HG03439 (cell line): ENCODE measurements around the gene CCL18.
"Not testable (repeated sequence)": the region's sequence is repeated elsewhere in the genome, so short reads cannot be mapped to it uniquely, and the experiment has no call there.

Experiments used
- ATAC-seq: cut with Tn5 transposase; IDR thresholded peaks from one replicate; pipeline ENCODE4 v1.9.1; 2021; ENCODE audit warnings: mild to moderate bottlenecking, moderate library complexity; ENCODE audit not compliant: unreplicated experiment

CCL18 gene

GRCh38 chr17:36063786-36064541 lies at the start of gene CCL18:
TSS of gene CCL18 (plus strand) at chr17:36064272. CDS start at chr17:36064343, 71 bp downstream.
- no peak for ATAC-seq

- no peak for ATAC-seq
Observed at GRCh38 chr17:36014946-36015345, 49.1 kb upstream of the CCL18 start.

GRCh38 chr17:36015895-36016294 lies 48.2 kb upstream of the CCL18 start:
- ATAC-seq, result not testable (repeated sequence)

- ATAC-seq, result no peak
Observed at GRCh38 chr17:36016555-36016954, 47.5 kb upstream of the CCL18 start.

GRCh38 chr17:36017799-36018198 lies 46.3 kb upstream of the CCL18 start, which contains the start of gene CCL23:
TSS of gene CCL23 (minus strand) at chr17:36017972. CDS start at chr17:36017897, 75 bp downstream.
- ATAC-seq, result no peak

- ATAC-seq, result no peak
Observed at GRCh38 chr17:36019423-36019822, 44.6 kb upstream of the CCL18 start.

- ATAC-seq, result no peak
Observed at GRCh38 chr17:36024106-36024869, 39.8 kb upstream of the CCL18 start.

- no peak for ATAC-seq
Observed at GRCh38 chr17:36027761-36028160, 36.3 kb upstream of the CCL18 start.

- ATAC-seq, result no peak
Observed at GRCh38 chr17:36030956-36031355, 33.1 kb upstream of the CCL18 start.

GRCh38 chr17:36034127-36034526 lies 29.9 kb upstream of the CCL18 start:
- no peak for ATAC-seq

- no peak for ATAC-seq
Observed at GRCh38 chr17:36036235-36036634, 27.8 kb upstream of the CCL18 start.

GRCh38 chr17:36048066-36048465 lies 16.0 kb upstream of the CCL18 start:
- no peak for ATAC-seq

GRCh38 chr17:36049643-36050042 lies 14.4 kb upstream of the CCL18 start:
- no peak for ATAC-seq

- ATAC-seq, result no peak
Observed at GRCh38 chr17:36055171-36055570, 8.9 kb upstream of the CCL18 start.

GRCh38 chr17:36055921-36056520 lies 8.1 kb upstream of the CCL18 start:
- no peak for ATAC-seq

GRCh38 chr17:36057911-36058310 lies 6.2 kb upstream of the CCL18 start:
- ATAC-seq, result no peak

- no peak for ATAC-seq
Observed at GRCh38 chr17:36059406-36059805, 4.7 kb upstream of the CCL18 start.

GRCh38 chr17:36060816-36061215 lies 3.3 kb upstream of the CCL18 start:
- ATAC-seq, result no peak

GRCh38 chr17:36066365-36066985 lies 2.4 kb downstream of the CCL18 start:
- ATAC-seq, result no peak

GRCh38 chr17:36068524-36068923 lies 4.5 kb downstream of the CCL18 start:
- no peak for ATAC-seq

- no peak for ATAC-seq
Observed at GRCh38 chr17:36069136-36069535, 5.1 kb downstream of the CCL18 start.
